HK-2 (cell line): Measurements from ENCODE around the gene OR51E2.
"Not testable (repeated sequence)": the region's sequence is repeated elsewhere in the genome, so short reads cannot be mapped to it uniquely, and the experiment has no call there.

ENCODE experiments used
- DNase-seq: peaks from one replicate; pipeline ENCODE4 v3.0.0-alpha.2; 2018; ENCODE audit not compliant: unreplicated experiment

The OR51E2 gene, protein sequence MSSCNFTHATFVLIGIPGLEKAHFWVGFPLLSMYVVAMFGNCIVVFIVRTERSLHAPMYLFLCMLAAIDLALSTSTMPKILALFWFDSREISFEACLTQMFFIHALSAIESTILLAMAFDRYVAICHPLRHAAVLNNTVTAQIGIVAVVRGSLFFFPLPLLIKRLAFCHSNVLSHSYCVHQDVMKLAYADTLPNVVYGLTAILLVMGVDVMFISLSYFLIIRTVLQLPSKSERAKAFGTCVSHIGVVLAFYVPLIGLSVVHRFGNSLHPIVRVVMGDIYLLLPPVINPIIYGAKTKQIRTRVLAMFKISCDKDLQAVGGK

DNA sequence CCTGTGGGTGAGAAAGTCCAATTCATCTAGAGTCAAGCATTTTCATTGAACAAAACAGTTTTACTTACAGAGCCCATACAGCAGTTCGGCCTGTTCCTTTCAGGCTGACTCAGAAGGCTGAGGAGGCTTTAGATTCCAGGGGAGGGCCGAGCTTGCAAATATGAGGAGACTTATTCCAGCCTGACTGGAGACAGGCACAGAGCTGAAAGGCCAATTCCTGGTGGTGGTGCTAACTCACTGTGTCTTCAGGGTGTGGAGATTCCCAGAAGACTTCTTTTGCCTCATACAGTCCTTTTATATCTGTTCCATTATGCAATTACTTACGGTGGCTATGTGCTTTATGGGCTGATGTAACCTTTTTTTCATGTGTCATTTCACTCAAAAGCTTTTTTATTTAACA is at the start of gene OR51E2:
Gene OR51E2 (minus strand): TSS at position 269 of the 400 bp plus-strand sequence. CDS start 15,142 bp downstream, outside the sequence.
- DNase-seq: no peak

DNA sequence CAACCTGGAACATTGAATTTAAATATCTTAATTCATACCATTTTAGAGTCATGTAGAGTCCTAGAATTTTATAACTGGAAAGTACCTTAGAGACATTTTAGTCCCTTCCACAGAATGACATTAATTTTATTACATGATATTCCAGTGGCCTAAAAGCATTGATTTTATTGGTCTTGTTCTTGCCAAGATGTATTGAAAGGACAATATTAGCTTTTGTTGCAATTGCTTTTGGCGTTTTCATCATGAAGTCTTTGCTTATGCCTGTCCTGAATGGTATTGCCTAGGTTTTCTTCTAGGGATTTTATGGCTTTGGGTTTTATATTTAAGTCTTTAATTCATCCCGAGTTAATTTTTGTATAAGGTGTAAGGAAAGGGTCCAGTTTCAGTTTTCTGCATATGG is 43.1 kb upstream of the OR51E2 start:
- no peak for DNase-seq

DNA sequence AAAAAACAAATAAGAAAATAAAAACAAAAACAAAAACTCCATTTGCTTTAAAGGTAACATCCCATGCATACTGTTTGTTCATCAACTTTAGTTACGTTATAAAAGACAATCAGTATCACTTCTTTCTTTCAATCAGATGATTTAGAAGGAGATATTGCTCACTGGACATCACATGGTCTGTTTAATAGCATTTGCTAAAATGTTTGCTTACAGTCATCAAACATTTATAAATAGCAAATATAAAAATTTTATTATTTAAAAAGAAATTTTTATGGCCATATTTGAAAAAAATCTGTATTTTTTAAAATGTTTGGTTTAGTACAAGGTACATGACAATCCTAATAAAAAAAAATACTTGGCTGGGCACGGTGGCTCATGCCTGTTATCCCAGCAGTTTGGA is 29.5 kb upstream of the OR51E2 start:
- no peak for DNase-seq

DNA sequence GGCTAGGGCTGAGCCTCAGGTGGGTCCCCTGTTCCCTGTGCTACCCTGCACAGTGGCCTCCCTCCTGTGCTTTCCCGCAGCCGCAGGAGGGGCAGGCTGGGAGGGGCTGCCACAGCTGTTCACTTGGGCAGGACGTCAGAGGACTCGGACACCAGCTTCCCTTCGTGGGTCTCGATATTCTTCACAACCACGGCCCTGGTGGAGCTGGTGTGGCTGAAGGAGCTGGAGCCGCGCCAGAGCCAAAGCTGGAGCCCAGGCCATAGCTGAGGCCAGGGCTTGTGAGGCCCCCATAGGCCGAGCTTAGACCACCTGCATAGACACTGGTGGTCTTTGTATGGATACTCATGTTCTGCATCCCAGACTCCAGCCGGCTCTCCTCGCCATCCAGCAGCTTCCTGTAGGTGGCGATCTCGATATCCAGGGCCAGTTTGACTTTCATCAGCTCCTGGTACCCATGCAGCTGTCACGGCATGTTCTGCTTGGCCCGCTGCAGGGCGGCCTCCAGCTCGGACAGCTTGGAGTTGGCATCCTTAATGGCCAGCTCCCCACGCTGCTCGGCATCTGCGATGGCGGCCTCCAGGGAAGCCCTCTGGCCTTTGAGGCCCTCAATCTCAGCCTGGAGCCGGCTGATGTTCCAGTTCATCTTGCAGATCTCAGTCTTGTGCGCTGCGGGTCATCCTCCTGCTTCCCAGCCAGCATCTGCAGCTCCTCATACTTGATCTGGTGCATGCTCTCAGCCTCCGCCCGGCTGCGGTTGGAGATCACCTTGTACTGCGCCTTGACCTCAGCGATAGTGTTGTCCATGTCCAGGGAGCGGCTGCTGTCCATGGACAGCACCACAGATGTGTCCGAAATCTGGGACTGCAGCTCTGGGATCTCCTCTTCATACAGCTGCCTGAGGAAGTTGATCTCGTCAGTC is 25.2 kb upstream of the OR51E2 start:
- not testable (repeated sequence) for DNase-seq

DNA sequence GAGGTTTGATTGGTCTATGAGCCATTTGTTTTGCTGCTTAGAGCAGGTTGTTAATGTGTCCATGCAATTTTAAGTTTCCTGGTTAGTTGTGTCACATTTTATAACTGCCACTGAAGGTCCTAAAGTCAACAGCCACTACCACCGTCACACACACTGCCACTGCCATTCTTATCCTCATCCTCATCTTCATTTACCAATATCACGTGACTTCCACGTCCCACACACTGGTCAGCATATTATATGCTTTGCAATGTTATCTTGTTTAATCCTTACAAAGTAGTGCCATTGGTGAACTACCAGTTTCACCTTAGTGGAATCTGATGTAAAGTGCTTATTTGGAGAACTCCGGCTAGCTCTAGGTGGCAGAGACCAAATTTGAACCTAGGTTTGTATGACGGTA is 16.6 kb upstream of the OR51E2 start:
- DNase-seq: no peak

DNA sequence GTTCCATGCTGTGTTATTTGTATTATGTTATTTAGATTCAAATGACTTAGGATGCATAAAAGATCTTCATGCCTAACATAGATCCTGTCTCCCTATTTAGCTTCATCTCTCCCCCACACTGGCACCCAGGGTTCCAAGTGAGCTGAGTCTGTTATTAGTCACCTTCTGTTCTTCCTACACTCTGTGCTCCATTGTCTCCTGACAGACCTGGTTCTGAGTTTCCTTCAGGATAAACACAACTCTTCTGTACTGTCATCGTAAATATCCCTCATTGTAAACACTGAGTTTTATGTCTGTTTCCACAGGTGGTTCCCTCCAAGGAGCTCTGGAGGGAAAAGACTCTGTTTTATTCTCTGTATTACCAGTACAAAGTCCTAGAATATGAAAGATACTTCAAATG is 15.6 kb upstream of the OR51E2 start:
- DNase-seq: no peak

DNA sequence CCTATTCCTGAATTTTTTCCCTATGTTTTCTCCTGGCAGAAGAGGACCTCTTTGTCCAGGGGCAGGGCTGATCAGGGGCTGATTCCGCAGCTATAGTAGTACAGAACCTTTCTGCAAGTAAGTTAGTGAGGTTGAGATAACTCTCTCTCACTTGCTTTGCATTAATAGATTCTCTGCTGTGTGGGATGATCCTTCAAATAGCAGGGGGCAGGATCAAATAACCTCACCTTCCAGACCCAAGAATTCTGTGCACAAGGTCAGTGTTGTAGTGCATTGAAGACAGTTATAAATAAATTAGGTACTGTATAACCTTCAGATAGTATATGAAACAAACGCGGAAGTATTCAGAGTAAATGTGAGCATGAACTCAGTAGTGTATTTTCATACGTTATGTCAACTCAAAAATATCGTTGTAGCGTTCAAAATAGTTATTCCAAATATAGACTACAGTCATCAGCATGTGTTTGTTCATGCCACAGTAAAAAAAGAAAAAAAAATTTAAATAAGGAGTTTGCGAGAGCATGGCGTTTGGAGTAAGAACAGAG is 7.2 kb upstream of the OR51E2 start:
- DNase-seq: no peak

DNA sequence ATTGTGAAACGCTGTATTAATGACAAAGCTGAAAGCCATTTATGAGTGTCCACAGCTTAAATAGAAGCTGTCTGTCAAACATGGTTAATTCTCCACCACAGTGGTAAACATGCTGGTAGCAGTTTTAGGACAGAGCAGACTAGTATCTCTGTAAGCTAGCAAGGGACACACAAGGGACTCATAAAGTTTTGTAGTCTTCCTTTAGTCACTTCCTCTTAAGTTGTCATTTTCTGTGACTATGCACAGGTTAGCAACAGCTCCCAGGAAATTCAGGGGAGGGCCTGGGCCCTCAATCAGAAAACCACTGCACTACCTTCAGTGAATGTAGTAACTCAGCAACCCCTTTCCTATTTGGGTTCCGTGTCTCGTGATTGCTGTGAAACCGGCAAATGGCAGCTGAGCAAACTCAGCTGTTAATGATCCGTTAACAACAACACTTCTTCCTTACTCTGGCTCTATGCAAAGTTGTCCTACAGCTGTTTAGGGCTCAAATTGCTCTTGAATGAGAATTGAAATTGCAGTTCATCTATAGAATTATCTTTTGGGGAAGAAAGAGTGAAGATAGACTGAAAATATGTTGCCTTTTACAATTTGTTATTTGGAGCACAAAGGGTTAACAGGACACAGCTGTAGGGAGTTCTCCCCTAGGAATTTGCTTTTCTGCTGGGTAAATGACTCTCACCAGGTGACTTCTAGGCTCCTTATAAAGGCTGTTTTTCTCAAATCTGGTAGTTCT is 6.6 kb upstream of the OR51E2 start, which contains the start of gene MMP26:
Gene MMP26 (plus strand): TSS at position 731 of the 736 bp plus-strand sequence.
- DNase-seq: no peak

DNA sequence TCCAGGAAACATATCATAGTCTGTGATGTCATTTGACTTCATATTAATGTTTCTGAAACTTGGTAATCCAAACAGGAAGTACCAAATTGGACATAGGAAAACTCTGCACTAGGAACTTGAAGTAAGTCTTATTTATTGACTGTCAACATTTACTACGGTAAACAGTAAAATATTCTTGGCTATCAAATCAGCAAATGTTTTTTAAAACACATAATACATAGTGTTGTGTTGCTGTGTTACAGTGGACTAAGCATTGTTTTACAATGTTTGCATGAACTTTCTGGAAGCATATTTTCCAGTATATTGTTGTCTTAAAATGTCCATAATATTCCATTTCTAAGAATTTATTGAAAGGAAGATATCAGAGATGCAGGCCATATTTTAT is 2.8 kb upstream of the OR51E2 start:
- DNase-seq: no peak

DNA sequence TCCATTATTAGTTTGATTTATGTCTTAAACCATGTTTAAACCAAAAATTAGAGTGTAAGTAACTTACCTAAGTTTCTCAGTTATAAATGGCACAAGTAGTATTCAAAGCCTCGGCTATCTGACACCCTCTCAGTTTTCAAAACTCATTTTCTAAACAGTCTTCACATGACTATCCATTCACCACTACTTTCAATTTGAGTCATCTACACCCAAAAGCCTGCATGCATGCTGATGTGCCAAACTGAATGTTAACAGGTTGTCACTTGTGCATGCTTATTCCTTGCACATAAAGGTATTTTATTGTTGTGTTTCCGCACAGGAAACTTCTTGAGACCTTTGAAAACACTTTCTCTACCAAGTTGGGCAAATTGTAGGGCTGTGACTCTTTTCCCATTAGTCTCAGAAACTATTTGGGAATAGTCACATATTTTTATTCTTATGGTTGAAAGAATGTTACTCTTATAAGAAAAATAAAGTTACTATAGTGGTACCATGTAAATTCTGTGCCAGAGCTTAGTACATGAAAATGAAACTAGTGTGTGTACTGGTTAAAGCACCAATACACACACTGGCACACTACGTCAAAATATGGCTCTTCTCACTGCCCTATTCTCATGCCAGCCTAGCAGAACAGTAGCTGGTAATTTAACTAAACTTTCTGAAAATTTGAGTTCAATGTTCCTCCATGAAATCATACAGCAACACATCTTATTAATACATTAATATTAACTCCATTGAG is 2.2 kb upstream of the OR51E2 start:
- no peak for DNase-seq

DNA sequence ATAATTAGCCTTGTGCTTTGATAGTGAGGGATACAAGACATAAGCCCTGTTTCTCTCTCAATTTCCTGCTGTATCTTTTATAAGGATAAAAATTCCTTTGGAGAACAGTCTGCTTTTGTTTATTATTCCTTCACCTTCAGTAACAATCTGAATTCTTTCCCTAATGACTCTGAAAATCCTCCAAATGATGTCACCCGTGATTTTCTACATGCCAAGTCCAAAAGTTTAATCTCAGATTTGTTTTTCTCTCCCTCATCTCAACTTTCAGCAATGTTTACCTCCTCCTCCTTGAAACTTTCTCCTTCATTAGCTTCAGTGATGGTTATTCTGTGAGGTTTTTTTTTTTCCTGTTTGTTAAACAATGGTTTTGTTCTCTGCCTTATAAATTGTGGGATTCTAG is 2.2 kb downstream of the OR51E2 start:
- no peak for DNase-seq

DNA sequence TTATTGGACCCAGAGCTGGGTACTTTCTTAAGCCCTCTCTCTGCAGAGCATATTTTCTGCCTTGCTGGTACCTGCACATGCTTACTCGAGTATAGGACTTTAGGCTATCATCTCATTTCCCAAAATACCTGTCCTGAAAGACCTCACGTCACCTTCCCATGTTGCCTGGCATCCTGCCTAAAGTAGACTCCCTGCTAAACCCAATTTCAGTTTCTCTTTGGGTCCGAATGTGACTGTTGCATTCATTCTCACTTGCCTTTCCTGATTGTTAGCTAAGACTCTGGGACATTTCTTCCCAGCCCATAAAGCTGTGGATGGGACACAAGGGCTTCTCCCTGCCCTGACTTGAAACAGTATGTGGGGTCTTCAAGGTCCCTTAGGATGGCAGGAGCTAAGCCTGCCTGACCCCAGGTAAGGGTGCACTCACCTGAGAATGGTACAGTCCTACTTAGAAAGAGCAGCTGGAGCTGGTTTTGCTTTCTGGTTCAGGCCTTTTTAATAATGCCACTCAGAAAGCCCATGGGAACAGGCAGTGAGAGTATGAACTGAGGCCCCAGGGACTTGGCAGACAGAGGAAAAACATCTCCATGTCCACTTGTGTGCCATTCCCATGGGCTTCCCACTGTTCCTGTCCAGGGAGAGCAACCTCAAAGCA is 12.9 kb downstream of the OR51E2 start:
- DNase-seq: no peak

DNA sequence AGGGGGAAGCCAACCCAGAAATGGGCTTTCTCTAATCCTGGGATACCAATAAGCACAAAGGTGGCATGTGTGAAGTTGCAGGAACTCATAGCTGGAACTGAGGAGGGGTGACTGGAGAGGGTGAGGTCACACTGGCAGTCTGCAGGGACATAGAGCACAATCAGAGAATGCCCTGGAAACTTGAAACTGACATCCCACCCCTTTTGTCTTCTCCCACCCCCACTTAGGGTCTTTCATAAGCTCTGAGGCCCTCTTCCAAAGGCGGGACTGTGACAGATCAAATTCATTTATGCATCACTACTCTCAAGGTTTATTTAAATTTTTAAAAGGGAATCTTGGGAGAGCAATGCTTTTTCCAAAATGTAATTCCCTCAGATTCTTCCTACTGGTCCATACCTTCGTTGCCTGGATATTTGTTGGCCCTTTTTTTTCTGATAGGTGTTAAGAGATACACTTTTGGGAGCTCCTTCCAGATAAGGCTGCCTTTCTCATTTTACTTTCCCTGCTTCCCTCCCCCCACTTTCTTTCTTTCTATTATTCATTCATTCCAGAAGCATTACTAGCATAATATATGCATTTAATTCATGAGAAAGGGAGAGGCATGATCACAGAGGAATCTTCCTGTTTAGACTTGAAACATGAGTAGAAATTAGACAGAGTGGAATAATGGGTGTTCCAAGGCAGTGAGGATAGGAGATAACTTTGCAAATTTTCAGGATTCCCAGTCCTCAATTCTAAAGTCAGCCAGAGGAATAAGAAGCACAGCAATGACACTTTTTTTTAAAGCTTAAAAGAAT is 14.8 kb downstream of the OR51E2 start:
- DNase-seq: no peak

DNA sequence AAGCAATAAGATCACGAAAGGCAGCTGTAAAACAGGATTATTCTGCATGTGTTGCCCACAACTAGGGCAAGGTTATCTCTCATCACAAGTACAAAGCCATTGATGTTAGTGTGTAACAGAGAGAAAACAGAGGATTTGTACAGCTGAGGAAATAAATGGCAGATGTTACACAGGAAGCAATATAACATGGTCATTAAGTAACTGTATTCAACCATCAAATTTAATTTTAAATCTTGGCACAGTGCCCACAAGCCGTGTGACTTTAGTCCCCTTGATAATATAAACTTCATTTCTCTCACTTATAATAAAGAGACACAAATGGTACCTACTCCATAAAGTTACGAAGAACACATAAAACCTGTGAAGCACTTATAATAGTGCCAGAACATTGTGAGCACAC is 17.3 kb downstream of the OR51E2 start:
- DNase-seq: no peak

DNA sequence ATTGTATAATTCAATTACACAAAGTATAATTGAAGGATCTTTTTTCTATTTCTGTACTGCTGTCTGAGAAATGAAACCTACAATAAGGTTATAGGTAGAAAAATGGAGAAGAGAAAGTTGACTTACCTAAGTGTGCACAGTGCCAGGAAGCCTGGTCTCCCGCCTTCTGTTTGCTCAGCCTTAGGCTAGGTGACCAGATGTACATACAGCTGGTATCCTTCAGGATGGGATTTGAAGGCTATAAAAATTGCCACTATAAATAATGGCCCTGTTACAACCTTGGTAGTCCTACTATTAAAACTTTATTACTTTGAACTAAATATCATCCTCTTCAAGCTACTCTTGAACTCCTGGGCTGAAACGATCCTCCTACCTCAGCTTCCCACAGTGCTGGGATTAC is 19.7 kb downstream of the OR51E2 start:
- no peak for DNase-seq

DNA sequence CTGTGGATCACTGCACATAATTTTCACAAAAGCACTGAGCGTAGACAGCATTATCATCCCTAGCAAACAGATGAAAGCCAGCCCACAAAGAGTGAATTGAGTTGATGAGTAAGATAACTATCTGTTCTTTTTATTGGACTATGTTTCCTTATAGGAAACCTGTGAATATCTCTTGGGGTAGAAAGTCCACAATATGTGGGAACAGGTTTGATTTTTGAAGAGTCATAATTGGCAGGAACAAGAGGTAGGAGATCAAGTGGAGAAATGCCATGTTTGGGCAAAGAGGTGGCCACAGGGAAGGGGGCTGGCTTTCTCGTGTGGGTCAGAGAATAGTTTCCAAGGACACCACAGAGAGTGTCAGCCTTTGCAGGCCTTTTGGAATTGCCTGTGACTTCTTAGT is 23.9 kb downstream of the OR51E2 start:
- DNase-seq: no peak

DNA sequence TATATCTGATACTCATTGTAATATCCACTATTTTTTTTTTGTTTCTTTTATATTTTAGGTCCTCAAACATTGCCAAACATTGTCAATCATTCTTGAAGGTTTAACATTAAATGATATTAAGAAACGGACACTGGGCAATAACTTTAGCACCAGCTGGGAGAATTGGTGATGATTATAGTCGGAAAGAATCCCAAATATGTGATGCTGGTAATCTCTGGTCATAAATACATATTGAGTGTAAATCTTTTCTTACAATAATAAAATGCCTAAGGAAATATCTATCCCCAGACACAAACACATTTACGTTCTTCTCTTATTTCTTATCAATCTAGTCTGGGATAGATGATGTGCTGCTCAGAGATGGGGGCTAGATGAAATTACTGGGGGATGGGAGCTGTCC is 25.2 kb downstream of the OR51E2 start:
- DNase-seq: no peak

DNA sequence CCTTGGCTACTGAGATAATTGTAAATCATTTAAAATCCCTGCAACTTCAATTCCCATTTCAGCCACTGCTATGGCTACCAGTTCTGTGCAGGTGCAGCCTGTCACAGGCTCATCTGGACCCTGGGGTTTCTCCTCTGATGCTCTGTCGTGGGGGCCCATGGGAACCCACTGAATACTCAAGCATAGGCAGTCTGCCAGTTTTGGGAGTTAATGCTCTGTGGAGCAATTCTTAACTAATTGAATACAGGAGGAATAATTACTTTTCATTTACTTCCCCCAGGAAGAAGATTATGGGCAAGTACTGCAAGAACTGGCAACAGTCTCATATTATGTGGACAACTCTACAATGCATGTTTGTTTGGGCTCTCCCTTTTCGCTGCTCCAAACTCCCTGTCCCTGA is 25.9 kb downstream of the OR51E2 start:
- DNase-seq: no peak

DNA sequence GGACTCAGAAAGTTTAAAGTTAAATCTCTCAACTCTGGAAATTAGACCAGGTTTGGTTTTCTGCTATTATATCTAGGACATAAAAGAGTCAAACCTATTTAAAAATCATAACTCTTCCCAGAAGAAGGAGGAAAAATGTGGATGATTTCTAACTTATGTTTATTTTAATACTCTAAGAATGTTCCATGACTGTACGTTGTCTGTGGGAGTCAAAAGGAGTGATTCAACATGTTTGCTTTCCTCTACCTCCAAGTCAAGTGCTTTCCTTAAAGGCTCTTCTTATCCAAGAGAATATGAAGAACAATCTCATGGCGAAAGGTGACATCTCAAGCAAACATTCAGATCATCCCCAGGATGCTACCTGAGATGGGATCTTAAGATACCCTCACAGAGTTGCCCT is 32.2 kb downstream of the OR51E2 start:
- no peak for DNase-seq

DNA sequence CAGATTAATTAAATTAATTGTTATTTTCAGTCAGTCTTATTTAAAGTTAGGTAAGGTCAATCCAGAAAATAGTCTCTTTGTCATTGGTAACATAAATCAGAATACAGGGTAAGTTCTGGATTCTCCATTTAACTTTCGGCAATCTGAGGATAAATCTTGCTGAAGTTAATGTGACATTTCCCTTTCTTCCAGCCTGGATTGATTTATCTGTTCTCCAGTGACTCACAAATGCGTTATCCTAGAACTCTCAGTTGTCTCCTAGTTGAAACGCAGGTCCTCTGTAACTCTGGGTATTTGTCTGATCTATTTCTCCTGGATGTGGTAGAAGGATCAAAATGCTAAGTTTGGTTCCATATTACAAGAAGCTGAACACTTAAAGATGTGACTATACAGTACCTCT is 32.9 kb downstream of the OR51E2 start:
- DNase-seq: no peak
